HG02970 (cell line): ENCODE measurements around the gene TUBB4B.
A peak's percentile ranks its signal among the peaks of the same experiment; 100 is the strongest.
"Not testable (repeated sequence)": the region's sequence is repeated elsewhere in the genome, so short reads cannot be mapped to it uniquely, and the experiment has no call there.

Experiments
- ATAC-seq: cut with Tn5 transposase; IDR thresholded peaks from one replicate; pipeline ENCODE4 v1.9.1; 2021; ENCODE audit warnings: mild to moderate bottlenecking, moderate library complexity, moderate number of reproducible peaks; ENCODE audit not compliant: unreplicated experiment, low FRiP score

The TUBB4B gene

GRCh38 chr9:137235424-137236237, 5.5 kb upstream of the TUBB4B start:
- no peak for ATAC-seq

- no peak for ATAC-seq
Measured at GRCh38 chr9:137236238-137236935, 4.7 kb upstream of the TUBB4B start.

- ATAC-seq: no peak
Measured at GRCh38 chr9:137236936-137237421, 4.1 kb upstream of the TUBB4B start.

- ATAC-seq: no peak
Measured at GRCh38 chr9:137237759-137238726, 3.0 kb upstream of the TUBB4B start.

GRCh38 chr9:137239541-137240200, 1.4 kb upstream of the TUBB4B start:
- not testable (repeated sequence) for ATAC-seq

- peak; percentile 17 for ATAC-seq
Measured at GRCh38 chr9:137240318-137240840, 708 bp upstream of the TUBB4B start.

- ATAC-seq: peak; percentile 7
Measured at GRCh38 chr9:137241490-137242268, 592 bp downstream of the TUBB4B start.

- no peak for ATAC-seq
Measured at GRCh38 chr9:137242269-137243203, 1.4 kb downstream of the TUBB4B start.

GRCh38 chr9:137243266-137243625, 2.2 kb downstream of the TUBB4B start:
- ATAC-seq: not testable (repeated sequence)

GRCh38 chr9:137243626-137244485, 2.8 kb downstream of the TUBB4B start:
- ATAC-seq: no peak

- ATAC-seq: no peak
Measured at GRCh38 chr9:137244486-137245449, 3.7 kb downstream of the TUBB4B start.

GRCh38 chr9:137245450-137246421, 4.6 kb downstream of the TUBB4B start:
- no peak for ATAC-seq

- ATAC-seq: no peak
Measured at GRCh38 chr9:137247135-137247915, 6.2 kb downstream of the TUBB4B start.

- no peak for ATAC-seq
Measured at GRCh38 chr9:137247916-137248175, 6.8 kb downstream of the TUBB4B start.
